HepG2 (cell line): ENCODE results near the gene INF2. TPM values are rescaled to one million over a fixed set of nuclear protein-coding genes. Genes with fewer than 3 reads are reported as not detected.

Source experiments
- ATAC-seq: fragments of 200-7000 bp; cut with Tn5 transposase; 3 replicates; pipeline ENCODE4 v1.9.1; 2020; ENCODE audit warnings: mild to moderate bottlenecking, moderate library complexity
- BruUV-seq: library from RNA; stranded (reverse); fragments of 400-500 nt; replicated peaks from 2 replicates; lab custom pipeline; 2021; lab: Mats Ljungman, UMichigan
- CTCF ChIA-PET: fragments of 300-600 bp; formaldehyde crosslinking; extraction: SDS; loops from one replicate; lab custom pipeline; 2021; ENCODE audit warnings: low total read pairs, inconsistent platforms, low intra/inter-chr PET ratio; lab: Yijun Ruan, JAX
- POLR2A ChIA-PET: fragments of 350-600 bp; sonication (Branson Sonifier 250); formaldehyde crosslinking; loops from one replicate; lab custom pipeline; 2020; ENCODE audit warnings: antibody characterized with exemption, inconsistent platforms; lab: Yijun Ruan, JAX
- DNase-seq: peaks from one replicate; pipeline ENCODE4 v3.0.0-alpha.2; 2015; ENCODE audit warnings: low spot score
- FAIRE-seq: peaks from 3 replicates; lab custom pipeline; 2011; peaks lifted over from hg19 to GRCh38; lab: Jason Lieb, UNC
- H2AFZ ChIP-seq: one replicate; pipeline ENCODE4 v1.6.1; 2011; ENCODE audit warnings: low read length, inconsistent platforms
- H3K27ac ChIP-seq: fragments of 300-600 bp; 3 replicates; pipeline ENCODE4 v1.8.0; 2011; ENCODE audit warnings: mixed run types, mild to moderate bottlenecking, mixed read lengths, low read length, inconsistent platforms; ENCODE audit not compliant: insufficient read depth; ENCODE audit errors: extremely low read length
- H3K27me3 ChIP-seq, 2 experiments: fragments of 200-600 bp in 1 of 2; 2 replicates in 1 of 2; 3 replicates in 1 of 2; pipeline versions ENCODE4 v1.6.0 to v1.8.0; 2011; ENCODE audit warnings: low read length in 2 of 2, mild to moderate bottlenecking in 2 of 2, moderate library complexity in 2 of 2, inconsistent platforms in 1 of 2; ENCODE audit not compliant: insufficient read depth in 2 of 2, control insufficient read depth in 1 of 2
- H3K36me3 ChIP-seq, 2 experiments: fragments of 200-600 bp in 1 of 2; replicated peaks in 1 of 2; 2 replicates in 1 of 2; 3 replicates in 1 of 2; pipeline versions ENCODE4 v1.5.1 to v1.8.0; 2011; ENCODE audit warnings: low read length in 2 of 2, inconsistent platforms in 1 of 2; ENCODE audit not compliant: insufficient read depth in 2 of 2, control insufficient read depth in 1 of 2
- H3K4me1 ChIP-seq: 2 replicates; pipeline ENCODE4 v1.5.1; 2012; ENCODE audit warnings: low read length, inconsistent platforms; ENCODE audit not compliant: insufficient read depth
- H3K4me2 ChIP-seq: 2 replicates; pipeline ENCODE4 v1.6.0; 2011; ENCODE audit warnings: low read depth, low read length, inconsistent platforms
- H3K4me3 ChIP-seq, 3 experiments: fragments of 200-600 bp in 1 of 3; sonication (generic), shearing (Covaris generic) in 1 of 3; replicated peaks in 1 of 3; 2 replicates each; pipeline ENCODE4 v1.5.1; 2011 to 2016; ENCODE audit warnings: low read length in 3 of 3, inconsistent platforms in 2 of 3, low read depth in 2 of 3, mild to moderate bottlenecking in 2 of 3, control low read depth in 1 of 3, mixed read lengths in 1 of 3; ENCODE audit not compliant: insufficient read depth in 1 of 3
- H3K79me2 ChIP-seq: one replicate; pipeline ENCODE4 v1.6.1; 2011; ENCODE audit warnings: low read length, inconsistent platforms; ENCODE audit not compliant: insufficient read depth
- H3K9ac ChIP-seq: 2 replicates; pipeline ENCODE4 v1.6.0; 2011; ENCODE audit warnings: mild to moderate bottlenecking, low read depth, low read length, inconsistent platforms; ENCODE audit not compliant: insufficient read depth
- H3K9me3 ChIP-seq: 2 replicates; pipeline ENCODE4 v1.5.1; 2012; ENCODE audit warnings: mild to moderate bottlenecking, low read length
- H4K20me1 ChIP-seq: 2 replicates; pipeline ENCODE4 v1.6.0; 2011; ENCODE audit warnings: inconsistent platforms, mild to moderate bottlenecking, low read length, moderate library complexity; ENCODE audit not compliant: insufficient read depth
- AGO1 ChIP-seq: fragments of 200-400 bp; formaldehyde crosslinking; IDR thresholded peaks from 2 replicates; pipeline ENCODE4 v1.6.1; 2017; ENCODE audit warnings: mild to moderate bottlenecking, low read depth, low read length, moderate library complexity; ENCODE audit not compliant: poor library complexity, severe bottlenecking
- GMEB2 ChIP-seq: IDR thresholded peaks from 2 replicates; pipeline ENCODE4 v1.6.1; 2016; ENCODE audit warnings: missing biosample characterization, missing genetic modification reagents, low read depth
- PAX8 ChIP-seq: sonication (generic); formaldehyde crosslinking; IDR thresholded peaks from 2 replicates; pipeline ENCODE4 v1.8.0; 2022; ENCODE audit warnings: mild to moderate bottlenecking, missing genetic modification reagents, borderline replicate concordance
- PREB ChIP-seq: sonication (generic); formaldehyde crosslinking; IDR thresholded peaks from 2 replicates; pipeline ENCODE4 v1.4.0; 2020; ENCODE audit warnings: missing genetic modification reagents
- RAD21 ChIP-seq: fragments of 450-650 bp; formaldehyde crosslinking; IDR thresholded peaks from 2 replicates; pipeline ENCODE4 v1.5.0; 2020; ENCODE audit warnings: mild to moderate bottlenecking
- TBL1XR1 ChIP-seq: fragments of 150-350 bp; IDR thresholded peaks from 2 replicates; pipeline ENCODE4 v1.6.1; 2014; ENCODE audit warnings: borderline replicate concordance, low read length; ENCODE audit not compliant: partially characterized antibody
- ZBTB20 ChIP-seq: sonication (generic); formaldehyde crosslinking; IDR thresholded peaks from 2 replicates; pipeline ENCODE4 v1.8.1; 2023; ENCODE audit warnings: missing genetic modification reagents, low read depth, mild to moderate bottlenecking, borderline replicate concordance
- WGBS: methylation state at CpG from one replicate; pipeline ENCODE4 v1.1.6; 2017; ENCODE audit warnings: low lambda C conversion rate; 5-methylcytosine and 5-hydroxymethylcytosine counted together
- in situ Hi-C: cut with HindIII; loops from 2 replicates; pipeline ENCODE4 v1.10.0; 2017; ENCODE audit warnings: low pct_unique_long_range_greater_than_20kb; ENCODE audit not compliant: extremely low pct_ligation_motif_present
- intact Hi-C: fragments of 100-400 bp; cut with micrococcal nuclease; formaldehyde crosslinking; loops from one replicate; pipeline ENCODE4 v1.10.0; 2022; ENCODE audit not compliant: unreplicated experiment
- polyA plus RNA-seq, 8 experiments: library from polyadenylated mRNA; depleted of rRNA in 3 of 8; stranded (reverse) in 7 of 8; unstranded in 1 of 8; fragments of >200 nt; fragmentation: Illumina TruSeq in 4 of 8; extraction: Trizol in 4 of 8; gene quantifications; 2 replicates each; pipeline versions ENCODE4 v1.2.1 to v1.2.3, GENCODE V29; 2011 to 2016; ENCODE audit warnings: low read depth in 4 of 8, missing spikeins in 1 of 8, mixed read lengths in 1 of 8; ENCODE audit not compliant: insufficient read depth in 1 of 8
- total RNA-seq, 5 experiments: library from RNA; depleted of rRNA; stranded (reverse); fragments of >200 nt; fragmentation: Illumina TruSeq; extraction: Trizol; gene quantifications; 2 replicates each; pipeline ENCODE4 v1.2.3, GENCODE V29; 2016; ENCODE audit warnings: low read depth in 1 of 5

INF2 gene
- total and polyA plus RNA-seq, 2 of the 13 experiments (the other 11 are each of a cell fraction or from before 2014, with no cell fraction given): 16.4 to 26.4 TPM

- FAIRE-seq: no peak
- BruUV-seq: no TSS peak
Measured at GRCh38 chr14:104743461-104744380, 54.3 kb downstream of the INF2 start.

GRCh38 chr14:104744484-104744883, 55.1 kb downstream of the INF2 start:
- WGBS: 92% methylated on average over 9 of the region's 10 CpGs
- BruUV-seq: no TSS peak
- Histone ChIP-seq H3K27me3 (no peaks in the 10 kb centered on the region), H3K36me3 (no peaks in the 10 kb centered on the region; a peak in 2 of 5 replicates), H3K4me1 (peaks cover 53% of the 10 kb centered on the region), H2AFZ (no peak overlapping the region), H3K4me3 (no peak overlapping the region), H3K79me2 (no peaks in the 10 kb centered on the region), H3K4me2 (no peak overlapping the region), H4K20me1 (no peaks in the 10 kb centered on the region), H3K9me3 (no peaks in the 10 kb centered on the region), H3K9ac (no peak overlapping the region), H3K27ac (no peak overlapping the region)
- DNase-seq (no peak), FAIRE-seq (no peak), ATAC-seq (no peak)
- POLR2A ChIA-PET: interaction anchor here (0.6 to 1.4 kb wide), 2 partner anchors 22 to 120 kb away, joined by 3 read pairs; no protein-coding TSS in a partner anchor
- in situ Hi-C loops: no loop called here
- CTCF ChIA-PET: no interaction called here
- TF ChIP-seq ZBTB20 (CRISPR knock-in tag): no peak
- no peak for TF ChIP-seq RAD21 (CRISPR knock-in tag)
- no peak for TF ChIP-seq PREB
- no peak for TF ChIP-seq TBL1XR1
- no peak for TF ChIP-seq PAX8 (CRISPR knock-in tag)
- intact Hi-C loops: no loop called here

More at GRCh38 chr14:104743461-104744380, 54.3 kb downstream of the INF2 start:
- H2AFZ ChIP-seq: no peak overlapping the region
- H3K4me1 ChIP-seq: peaks cover 45% of the 10 kb centered on the region
- in situ Hi-C loops: no loop called here
- intact Hi-C loops: no loop called here
- H3K27ac ChIP-seq: no peak overlapping the region
- H3K4me3 ChIP-seq: no peak overlapping the region
- CTCF ChIA-PET: no interaction called here
- H3K79me2 ChIP-seq: no peaks in the 10 kb centered on the region
- ATAC-seq: no peak
- no peaks in the 10 kb centered on the region for H3K9me3 ChIP-seq
- WGBS: 83% methylated on average over 24 of the region's 28 CpGs
- H3K4me2 ChIP-seq: no peak overlapping the region
- no peak overlapping the region for H3K9ac ChIP-seq
- TF ChIP-seq GMEB2: no peak
- TF ChIP-seq AGO1: peak; percentile 11
- TF ChIP-seq, all 625 proteins: peak for 1
- H3K27me3 ChIP-seq: no peaks in the 10 kb centered on the region
- POLR2A ChIA-PET: no interaction called here
- DNase-seq: no peak
- H3K36me3 ChIP-seq: no peaks in the 10 kb centered on the region; a peak in 2 of 5 replicates
- H4K20me1 ChIP-seq: no peaks in the 10 kb centered on the region
